G401.6 (cell line): Measurements from ENCODE around the gene GREB1L.

Source experiments
- FAIRE-seq: peaks from 2 replicates; lab custom pipeline; 2012; peaks lifted over from hg19 to GRCh38; lab: Jason Lieb, UNC

GREB1L gene

DNA sequence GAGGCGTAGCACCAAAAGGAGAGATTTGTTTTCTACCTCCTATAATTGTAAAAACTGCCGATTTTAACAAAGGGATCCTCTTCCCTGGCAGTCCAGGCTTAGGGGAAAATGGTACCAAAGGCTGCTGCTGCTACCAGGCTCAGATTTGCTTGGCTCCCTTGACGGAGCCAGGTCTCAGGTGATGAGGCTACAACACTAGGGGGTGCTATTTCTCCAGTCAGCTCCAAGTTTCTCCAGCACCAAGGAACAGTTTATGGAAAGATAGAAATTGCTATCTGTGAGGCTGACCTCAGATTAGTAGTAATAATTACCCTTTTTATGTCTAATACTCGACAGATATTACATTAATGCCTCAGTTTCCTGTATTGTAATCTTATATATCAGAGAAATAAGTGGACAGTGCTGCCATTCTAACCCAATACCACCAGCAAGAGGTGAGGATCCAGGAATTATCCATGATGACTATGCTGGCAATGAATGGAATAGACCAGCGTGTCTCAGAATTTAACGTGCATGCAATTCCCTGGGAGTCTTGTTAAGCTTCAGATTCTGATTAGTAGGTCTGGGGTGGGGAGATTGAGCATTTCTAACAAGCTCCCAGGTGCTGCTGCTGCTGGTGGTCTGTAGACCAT lies 247.2 kb downstream of the GREB1L start:
- peak; percentile 92 for FAIRE-seq

DNA sequence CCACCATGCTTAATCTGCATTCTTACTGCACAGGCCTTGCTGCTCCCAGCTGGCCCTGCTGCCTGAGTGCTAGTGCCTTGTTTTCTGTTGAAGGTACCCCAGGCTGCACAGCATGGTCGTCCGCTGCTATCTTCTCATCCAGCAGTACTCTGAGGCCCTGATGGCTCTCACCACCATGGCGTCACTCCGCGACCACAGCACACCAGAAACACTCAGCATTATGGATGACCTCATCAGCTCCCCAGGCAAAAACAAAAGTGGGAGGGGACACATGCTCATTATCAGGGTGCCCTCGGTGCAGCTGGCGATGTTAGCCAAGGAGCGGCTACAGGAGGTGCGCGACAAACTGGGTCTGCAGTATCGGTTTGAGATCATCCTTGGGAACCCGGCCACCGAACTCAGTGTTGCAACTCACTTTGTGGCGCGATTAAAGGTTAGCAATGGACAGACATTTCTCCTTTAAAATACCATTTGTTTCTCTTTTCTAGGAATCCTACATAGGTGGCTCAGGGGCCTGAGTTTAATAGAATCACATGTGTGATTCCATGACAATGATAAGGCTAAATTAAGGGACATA lies 248.0 kb downstream of the GREB1L start:
- FAIRE-seq = no peak

DNA sequence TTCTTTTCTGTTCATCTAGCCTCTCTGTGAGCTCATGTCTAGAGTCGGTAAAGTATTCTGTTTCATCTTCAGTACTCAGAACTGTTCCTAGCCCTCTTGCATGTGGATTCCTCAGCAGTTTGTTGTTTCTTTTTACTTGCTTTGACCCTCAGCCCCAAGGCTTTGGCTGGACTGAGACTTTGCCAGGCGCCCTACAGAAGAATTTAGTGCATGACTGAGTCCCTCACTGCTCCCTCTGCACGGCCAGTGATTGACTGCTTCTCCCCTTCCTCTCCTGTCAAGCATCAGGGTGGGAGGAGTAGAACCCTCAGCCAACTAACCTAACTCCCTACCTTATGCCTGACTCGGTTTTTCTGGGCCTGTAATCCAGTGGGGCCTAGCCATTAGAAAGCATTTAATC lies 248.7 kb downstream of the GREB1L start:
- no peak for FAIRE-seq

- no peak for FAIRE-seq
Measured at GRCh38 chr18:21496277-21496835, 254.3 kb downstream of the GREB1L start.

DNA sequence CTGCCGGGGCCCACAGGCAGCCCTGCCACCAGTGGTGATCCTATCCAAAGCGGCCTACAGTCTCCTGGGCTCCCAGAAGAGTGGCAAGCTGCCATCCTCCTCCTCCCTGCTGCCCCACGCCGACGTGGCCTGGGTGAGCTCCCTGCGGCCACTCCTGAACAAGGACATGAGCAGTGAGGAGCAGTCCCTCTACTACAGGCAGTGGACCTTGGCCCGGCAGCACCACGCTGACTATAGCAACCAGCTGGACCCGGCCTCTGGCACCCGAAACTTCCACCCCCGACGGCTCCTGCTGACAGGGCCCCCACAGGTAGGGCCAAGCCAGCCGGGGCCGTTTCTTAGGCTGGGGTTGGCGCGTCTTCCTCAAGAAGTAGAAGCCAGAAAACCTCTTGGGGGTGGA lies 258.0 kb downstream of the GREB1L start:
- no peak for FAIRE-seq

DNA sequence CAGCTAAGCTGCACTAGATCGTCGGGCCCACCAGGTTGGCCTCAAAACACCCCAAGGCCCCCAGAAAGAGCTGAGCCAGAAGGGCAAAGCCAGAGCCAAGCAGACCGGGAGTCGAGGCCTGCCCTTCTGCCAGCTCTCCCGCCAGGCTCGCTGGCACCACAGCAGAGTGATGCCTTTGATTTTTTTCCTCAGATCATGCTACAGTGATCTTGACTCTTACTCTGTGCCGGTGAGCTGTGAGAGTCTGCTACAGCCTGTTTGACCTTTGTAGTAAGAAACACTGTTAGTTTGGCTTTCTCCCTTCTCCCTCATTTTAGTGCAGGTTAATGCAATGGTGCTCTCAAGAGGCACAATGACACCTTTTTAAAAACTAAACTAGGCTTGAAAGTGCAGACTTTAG lies 260.6 kb downstream of the GREB1L start:
- no peak for FAIRE-seq

DNA sequence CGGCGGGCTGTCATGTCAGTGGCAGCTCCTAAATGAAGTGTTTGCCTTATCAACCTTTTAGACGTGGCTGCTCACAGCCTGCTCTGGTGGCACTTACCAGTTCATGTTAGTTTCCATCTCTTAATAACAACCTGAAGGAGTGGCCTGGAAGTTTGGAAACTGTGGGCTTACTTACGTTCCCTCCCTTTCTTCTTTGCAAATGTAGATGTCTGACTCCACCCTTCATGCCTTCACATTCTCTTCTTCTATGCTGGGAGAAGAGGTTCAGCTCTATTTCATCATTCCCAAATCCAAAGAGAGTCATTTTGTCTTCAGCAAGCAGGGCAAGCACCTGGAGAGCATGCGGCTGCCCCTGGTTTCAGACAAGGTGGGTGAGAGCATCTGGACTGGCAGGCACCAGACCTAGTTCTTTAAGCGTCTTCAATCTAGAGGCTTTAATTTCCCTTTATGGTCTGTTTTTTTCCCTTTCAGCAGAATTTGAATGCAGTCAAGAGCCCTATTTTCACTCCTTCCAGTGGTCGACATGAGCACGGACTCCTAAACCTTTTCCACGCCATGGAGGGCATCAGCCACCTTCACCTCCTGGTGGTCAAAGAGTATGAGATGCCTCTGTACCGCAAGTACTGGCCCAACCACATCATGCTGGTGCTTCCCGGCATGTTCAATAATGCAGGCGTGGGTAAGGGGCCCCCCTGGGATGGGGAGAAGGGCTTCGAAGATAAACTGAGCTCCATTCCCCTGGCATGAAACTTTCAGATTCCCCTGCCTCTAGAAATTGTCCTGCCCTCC lies 266.1 kb downstream of the GREB1L start:
- FAIRE-seq = no peak

- no peak for FAIRE-seq
Measured at GRCh38 chr18:21509062-21509461, 267.0 kb downstream of the GREB1L start.

- no peak for FAIRE-seq
Measured at GRCh38 chr18:21513292-21513691, 271.3 kb downstream of the GREB1L start.

DNA sequence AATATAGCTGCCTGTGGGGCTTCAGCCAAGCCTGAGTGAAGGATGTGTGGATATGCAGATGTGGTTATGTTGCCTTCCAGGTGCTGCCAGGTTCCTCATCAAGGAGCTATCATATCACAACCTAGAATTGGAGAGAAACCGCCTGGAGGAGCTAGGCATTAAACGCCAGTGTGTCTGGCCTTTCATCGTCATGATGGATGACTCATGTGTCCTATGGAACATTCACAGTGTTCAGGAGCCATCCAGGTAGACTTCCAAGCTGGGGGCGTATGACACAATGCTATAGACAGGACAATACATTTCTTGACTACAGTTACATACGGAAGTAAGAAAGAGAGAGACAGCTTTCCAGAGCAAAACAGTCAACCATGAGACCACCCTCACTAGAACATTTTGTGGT lies 271.7 kb downstream of the GREB1L start:
- FAIRE-seq = no peak

GRCh38 chr18:21522530-21522929 lies 280.5 kb downstream of the GREB1L start:
- FAIRE-seq = no peak

DNA sequence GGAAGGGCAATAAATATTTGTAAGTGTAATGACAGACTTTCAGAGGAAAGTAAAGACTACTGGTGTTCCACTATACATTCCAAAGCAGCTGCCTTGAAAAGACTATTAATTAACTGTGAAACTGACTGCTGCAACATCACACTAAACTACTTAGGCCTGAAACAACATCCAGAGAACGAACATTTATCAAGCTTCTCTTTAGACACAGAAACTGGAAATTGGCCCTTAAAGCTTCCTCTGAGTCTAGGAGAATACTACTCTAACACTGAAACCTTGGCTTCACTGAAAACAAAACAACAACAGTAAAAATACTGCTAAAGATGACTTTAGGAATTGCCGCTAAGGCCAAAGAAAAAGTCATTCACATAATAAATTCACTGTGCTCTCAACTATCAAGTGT lies 283.9 kb downstream of the GREB1L start:
- FAIRE-seq = no peak

GRCh38 chr18:21526463-21526862 lies 284.4 kb downstream of the GREB1L start:
- FAIRE-seq = no peak

GRCh38 chr18:21534327-21534726 lies 292.3 kb downstream of the GREB1L start:
- no peak for FAIRE-seq

DNA sequence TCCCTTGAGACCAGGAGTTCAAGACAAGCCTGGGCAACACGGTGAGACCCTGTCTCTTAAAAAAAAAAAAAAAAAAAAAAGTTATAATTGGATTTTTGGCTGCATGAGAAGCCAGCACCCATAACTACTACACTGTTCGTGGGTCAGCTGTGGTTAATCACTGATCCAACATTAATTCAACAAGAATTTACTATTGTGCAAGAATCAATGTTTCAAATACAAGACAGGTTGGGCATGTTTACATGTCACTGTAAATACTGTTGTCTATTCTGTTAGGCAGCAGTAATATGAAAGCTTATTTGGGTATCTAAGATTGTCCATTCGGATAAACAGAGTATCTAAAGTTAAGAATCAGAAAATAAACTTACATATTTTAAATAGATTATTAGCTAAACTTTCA lies 296.2 kb downstream of the GREB1L start:
- no peak for FAIRE-seq

DNA sequence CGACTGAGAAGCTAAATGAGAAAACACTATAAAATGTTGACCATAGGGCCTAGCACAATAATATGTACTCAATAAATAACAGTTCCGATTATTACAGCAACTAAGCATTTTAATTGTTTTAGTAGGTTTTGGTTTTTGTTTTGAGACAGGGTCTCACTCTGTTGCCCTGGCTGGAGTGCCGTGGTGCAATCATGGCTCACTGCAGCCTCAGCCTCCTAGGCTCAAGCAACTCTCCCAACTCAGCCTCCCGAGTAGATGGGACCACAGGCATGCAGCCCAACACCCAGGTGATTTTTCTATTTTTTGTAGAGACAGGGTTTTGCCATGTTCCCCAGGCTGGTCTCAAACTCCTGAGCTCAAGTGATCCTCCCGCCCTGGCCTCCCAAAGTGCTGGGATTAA lies 304.4 kb downstream of the GREB1L start:
- FAIRE-seq = no peak

- FAIRE-seq = no peak
Measured at GRCh38 chr18:21548647-21549046, 306.6 kb downstream of the GREB1L start.

DNA sequence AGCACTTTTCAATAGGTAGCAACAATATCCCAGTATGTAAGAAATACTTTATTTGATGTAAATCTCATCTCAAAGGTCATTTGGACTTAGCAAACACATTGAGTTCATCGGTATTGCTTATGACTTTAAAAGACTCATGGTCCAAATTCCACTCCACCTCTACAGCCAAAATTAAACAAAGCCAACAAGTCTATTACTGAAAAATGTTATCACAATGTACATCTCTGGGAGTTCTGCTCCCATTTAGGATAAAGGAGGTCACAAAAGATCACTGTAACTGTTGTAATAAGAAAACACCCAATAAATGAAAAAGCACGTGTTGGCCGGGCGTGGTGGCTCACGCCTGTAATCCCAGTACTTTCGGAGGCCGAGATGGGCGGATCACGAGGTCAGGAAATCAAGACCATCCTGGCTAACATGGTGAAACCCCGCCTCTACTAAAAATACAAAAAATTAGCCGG lies 308.5 kb downstream of the GREB1L start:
- no peak for FAIRE-seq

DNA sequence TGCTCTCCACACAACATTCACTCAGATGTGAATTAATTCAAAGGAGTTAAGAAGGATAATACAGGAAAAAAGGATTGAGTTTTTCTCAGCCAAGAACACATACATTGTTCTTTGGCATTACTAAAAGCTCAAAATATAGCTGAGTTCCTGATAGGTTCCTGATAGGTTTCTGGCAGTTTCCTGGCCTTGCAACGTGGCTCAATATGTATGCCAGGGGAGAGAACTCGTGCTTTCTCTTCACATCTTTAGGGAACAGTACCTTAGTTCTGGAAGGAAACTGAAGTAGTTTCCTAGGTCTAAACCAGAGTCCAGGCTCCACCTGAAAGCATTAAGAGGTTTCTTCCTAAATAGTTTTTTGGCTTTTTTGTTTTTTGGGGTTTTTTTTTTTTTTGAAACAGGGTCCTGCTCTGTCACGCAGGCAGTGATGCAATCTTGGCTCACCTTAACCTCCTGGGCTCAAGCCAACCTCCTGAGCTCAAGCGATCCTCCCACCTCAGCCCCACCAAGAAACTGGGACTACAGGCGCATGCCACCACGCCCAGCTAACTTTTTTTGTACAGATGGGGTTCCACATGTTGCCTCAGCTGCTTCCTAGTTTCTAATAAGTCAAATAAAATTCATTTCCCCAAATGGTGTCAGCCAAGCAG lies 315.7 kb downstream of the GREB1L start:
- no peak for FAIRE-seq

- FAIRE-seq = peak; percentile 57
Measured at GRCh38 chr18:21559195-21559594, 317.2 kb downstream of the GREB1L start.

GRCh38 chr18:21571772-21572171 lies 329.7 kb downstream of the GREB1L start:
- no peak for FAIRE-seq
